Measurements from ENCODE around the gene UBL5.
A peak's percentile ranks its signal among the peaks of the same experiment; 100 is the strongest.

UBL5 gene

GRCh38 chr19:9856609-9857008, 28.9 kb downstream of the UBL5 start:
- no peak for DNase-seq

GRCh38 chr19:9857076-9857721, 29.5 kb downstream of the UBL5 start:
- no peak for DNase-seq

- DNase-seq: peak in 1 of 2 donors; percentile 25
Observed at GRCh38 chr19:9857920-9858746, 30.4 kb downstream of the UBL5 start.

GRCh38 chr19:9858766-9859165, 31.0 kb downstream of the UBL5 start:
- no peak for DNase-seq

GRCh38 chr19:9860407-9860806, 32.7 kb downstream of the UBL5 start:
- DNase-seq: no peak

- no peak for DNase-seq
Observed at GRCh38 chr19:9861503-9861902, 33.8 kb downstream of the UBL5 start.

GRCh38 chr19:9862938-9863337, 35.2 kb downstream of the UBL5 start:
- no peak for DNase-seq

- DNase-seq: no peak
Observed at GRCh38 chr19:9863759-9864158, 36.0 kb downstream of the UBL5 start.

GRCh38 chr19:9865732-9866501, 38.2 kb downstream of the UBL5 start:
- DNase-seq: no peak

GRCh38 chr19:9868983-9869617, 41.4 kb downstream of the UBL5 start:
- DNase-seq: no peak

- DNase-seq: no peak
Observed at GRCh38 chr19:9871626-9872338, 44.1 kb downstream of the UBL5 start.

- DNase-seq: no peak
Observed at GRCh38 chr19:9872618-9873242, 45.0 kb downstream of the UBL5 start.

GRCh38 chr19:9875031-9875627, 47.4 kb downstream of the UBL5 start:
- DNase-seq: no peak

GRCh38 chr19:9875796-9876195, 48.1 kb downstream of the UBL5 start:
- no peak for DNase-seq

GRCh38 chr19:9877780-9878510, 50.2 kb downstream of the UBL5 start:
- no peak for DNase-seq

- DNase-seq: no peak
Observed at GRCh38 chr19:9878511-9879196, 50.9 kb downstream of the UBL5 start.

Measured in inflammatory macrophage (primary cell).